Panc1 (cell line): ENCODE data around the gene ENDOG. TPM values are rescaled to one million over a fixed set of nuclear protein-coding genes. Genes with fewer than 3 reads are reported as not detected.
A peak's percentile ranks its signal among the peaks of the same experiment; 100 is the strongest.

Experiments used
- ATAC-seq: fragments of 200-7000 bp; cut with Tn5 transposase; 2 replicates; pipeline ENCODE4 v1.9.1; 2020; ENCODE audit warnings: mild to moderate bottlenecking, moderate library complexity
- BruUV-seq: library from RNA; stranded (reverse); fragments of 400-500 nt; replicated peaks from 2 replicates; lab custom pipeline; 2021; lab: Mats Ljungman, UMichigan
- CTCF ChIA-PET: fragments of 300-600 bp; sonication (Branson Sonifier 250); formaldehyde crosslinking; loops from one replicate; lab custom pipeline; 2022; ENCODE audit warnings: antibody characterized with exemption; lab: Charles Lee
- POLR2A ChIA-PET: fragments of 300-600 bp; sonication (Branson Sonifier 250); formaldehyde crosslinking; loops from one replicate; lab custom pipeline; 2022; ENCODE audit warnings: antibody characterized with exemption; lab: Charles Lee
- DNase-seq: peaks from one replicate; pipeline ENCODE4 v3.0.0-alpha.2; 2010; ENCODE audit warnings: low read depth, low spot score
- H3K27ac ChIP-seq: 2 replicates; pipeline ENCODE4 v1.5.1; 2011; ENCODE audit warnings: mild to moderate bottlenecking, low read length, inconsistent platforms
- H3K27me3 ChIP-seq: fragments of 200-500 bp; sonication (Bioruptor generic); 2 replicates; pipeline ENCODE4 v1.6.0; 2014; ENCODE audit warnings: low read length, inconsistent platforms; ENCODE audit not compliant: control insufficient read depth, insufficient read depth
- H3K36me3 ChIP-seq: fragments of 200-500 bp; sonication (Bioruptor generic); 2 replicates; pipeline ENCODE4 v1.5.1; 2014; ENCODE audit warnings: inconsistent platforms, mild to moderate bottlenecking, low read length, moderate library complexity; ENCODE audit not compliant: control insufficient read depth, insufficient read depth
- H3K4me1 ChIP-seq: 2 replicates; pipeline ENCODE4 v1.5.1; 2011; ENCODE audit warnings: inconsistent platforms, mild to moderate bottlenecking, low read length, moderate library complexity; ENCODE audit not compliant: control insufficient read depth, insufficient read depth
- H3K4me3 ChIP-seq, 2 experiments: 2 replicates each; pipeline ENCODE4 v1.5.1; 2011 to 2012; ENCODE audit warnings: low read depth in 2 of 2, low read length in 2 of 2, mild to moderate bottlenecking in 2 of 2, inconsistent platforms in 1 of 2, moderate library complexity in 1 of 2
- H3K9me3 ChIP-seq: fragments of 200-500 bp; sonication (Bioruptor generic); 2 replicates; pipeline ENCODE4 v1.5.1; 2014; ENCODE audit warnings: low read depth, mild to moderate bottlenecking, inconsistent platforms, low read length, moderate library complexity; ENCODE audit not compliant: control insufficient read depth, insufficient read depth
- REST ChIP-seq, 2 experiments: IDR thresholded peaks; 2 replicates each; pipeline ENCODE4 v1.6.1; 2011 to 2012; ENCODE audit warnings: low read depth in 2 of 2, control low read depth in 1 of 2, low read length in 1 of 2, mild to moderate bottlenecking in 1 of 2, moderate library complexity in 1 of 2; ENCODE audit not compliant: insufficient read depth in 1 of 2
- SIN3A ChIP-seq: IDR thresholded peaks from 2 replicates; pipeline ENCODE4 v1.6.1; 2012; ENCODE audit warnings: low read depth, mild to moderate bottlenecking, low read length, moderate library complexity, borderline replicate concordance; ENCODE audit not compliant: insufficient read depth
- TCF7L2 ChIP-seq: IDR thresholded peaks from 2 replicates; pipeline ENCODE4 v1.6.1; 2011; ENCODE audit warnings: mild to moderate bottlenecking, low read depth, low read length, inconsistent platforms
- in situ Hi-C: cut with HindIII; loops from 2 replicates; pipeline ENCODE4 v1.10.0; 2016; ENCODE audit warnings: low sequenced_read_pairs, low pct_unique_long_range_greater_than_20kb
- intact Hi-C: fragments of 100-400 bp; cut with micrococcal nuclease; formaldehyde crosslinking; loops from one replicate; pipeline ENCODE4 v1.10.0; 2022; ENCODE audit not compliant: unreplicated experiment
- total RNA-seq: library from RNA; stranded (reverse); gene quantifications from one replicate; pipeline ENCODE4 v1.2.1, GENCODE V29; 2021; ENCODE audit not compliant: unreplicated experiment
- TF ChIP-seq, protein P1 (sequence below): fragments of 450-650 bp; IDR thresholded peaks from 2 replicates; pipeline ENCODE4 v1.5.1; 2017; ENCODE audit warnings: mild to moderate bottlenecking

Gene ENDOG
- total RNA-seq, 1 experiment from 2014 or later: 39.9 TPM

DNA sequence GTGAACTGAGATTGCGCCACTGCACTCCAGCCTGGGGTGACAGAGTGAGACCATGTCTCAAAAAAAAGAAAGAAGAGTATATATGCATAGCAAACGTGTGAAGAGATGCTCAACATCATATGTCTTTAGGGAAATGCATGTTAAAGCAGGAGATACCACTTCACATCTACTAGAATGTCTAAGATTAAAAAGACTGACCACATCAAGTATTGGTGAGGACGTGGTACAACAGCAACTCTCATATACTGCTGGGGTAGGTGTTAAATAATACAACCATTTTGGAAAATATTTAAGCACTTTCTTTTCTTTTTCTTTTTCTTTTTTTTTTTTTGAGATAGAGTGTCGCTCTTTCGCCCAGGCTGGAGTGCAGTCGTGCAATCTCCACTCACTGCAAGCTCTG is 32.9 kb upstream of the ENDOG start:
- ATAC-seq (no peak), DNase-seq (no peak)
- Histone ChIP-seq H3K4me1 (peaks cover 10% of the 10 kb centered on the region), H3K27ac (no peak overlapping the region), H3K36me3 (no peaks in the 10 kb centered on the region; the same call in 1 of the 2 replicates), H3K27me3 (no peaks in the 10 kb centered on the region), H3K4me3 (no peak overlapping the region), H3K9me3 (no peaks in the 10 kb centered on the region)
- intact Hi-C loops (no loop called here), in situ Hi-C loops (no loop called here)
- BruUV-seq: no TSS peak
- ChIA-PET CTCF (no interaction called here), POLR2A (interaction anchor here (0.6 kb wide), 1 partner anchor 94 kb away, joined by 7 read pairs; no protein-coding TSS in a partner anchor)
- TF ChIP-seq TCF7L2 (no peak), REST (IDR thresholded peaks at IDR 0.05; ENCODE audit: insufficient read depth in 1 of 2, low read depth in 2 of 2, low read length in 1 of 2) (no peak)
- TF ChIP-seq, protein P1, sequence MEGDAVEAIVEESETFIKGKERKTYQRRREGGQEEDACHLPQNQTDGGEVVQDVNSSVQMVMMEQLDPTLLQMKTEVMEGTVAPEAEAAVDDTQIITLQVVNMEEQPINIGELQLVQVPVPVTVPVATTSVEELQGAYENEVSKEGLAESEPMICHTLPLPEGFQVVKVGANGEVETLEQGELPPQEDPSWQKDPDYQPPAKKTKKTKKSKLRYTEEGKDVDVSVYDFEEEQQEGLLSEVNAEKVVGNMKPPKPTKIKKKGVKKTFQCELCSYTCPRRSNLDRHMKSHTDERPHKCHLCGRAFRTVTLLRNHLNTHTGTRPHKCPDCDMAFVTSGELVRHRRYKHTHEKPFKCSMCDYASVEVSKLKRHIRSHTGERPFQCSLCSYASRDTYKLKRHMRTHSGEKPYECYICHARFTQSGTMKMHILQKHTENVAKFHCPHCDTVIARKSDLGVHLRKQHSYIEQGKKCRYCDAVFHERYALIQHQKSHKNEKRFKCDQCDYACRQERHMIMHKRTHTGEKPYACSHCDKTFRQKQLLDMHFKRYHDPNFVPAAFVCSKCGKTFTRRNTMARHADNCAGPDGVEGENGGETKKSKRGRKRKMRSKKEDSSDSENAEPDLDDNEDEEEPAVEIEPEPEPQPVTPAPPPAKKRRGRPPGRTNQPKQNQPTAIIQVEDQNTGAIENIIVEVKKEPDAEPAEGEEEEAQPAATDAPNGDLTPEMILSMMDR: no peak

GRCh38 chr9:128786681-128787601 is 31.4 kb upstream of the ENDOG start, which contains the start of gene TBC1D13:
TBC1D13 (plus strand) TSS chr9:128787253; CDS start chr9:128787354, 101 bp downstream.
- peak within 1 kb of the TSS; percentile 73 to 75 for H3K4me3 ChIP-seq
- ATAC-seq (peak; percentile 99), DNase-seq (no peak)
- intact Hi-C loops (no loop called here), in situ Hi-C loops (no loop called here)
- no peaks in the 10 kb centered on the region; the same call in 1 of the 2 replicates for H3K36me3 ChIP-seq
- peak within 1 kb of the TSS; percentile 85 for H3K27ac ChIP-seq
- peaks cover 10% of the 10 kb centered on the region for H3K4me1 ChIP-seq
- POLR2A ChIA-PET: no interaction called here
- CTCF ChIA-PET: no interaction called here
- H3K27me3 ChIP-seq: no peaks in the 10 kb centered on the region
- TF ChIP-seq, protein P1: no peak
- TF ChIP-seq REST (IDR thresholded peaks at IDR 0.05; ENCODE audit: insufficient read depth in 1 of 2, low read depth in 2 of 2, low read length in 1 of 2) (no peak), SIN3A (peak; percentile 95; the same call in 1 of the 2 replicates)
- BruUV-seq: no TSS peak
- H3K9me3 ChIP-seq: no peaks in the 10 kb centered on the region
